ENCODE results near the gene ABHD14A.

- TF ChIP-seq CTCF (IDR thresholded peaks at IDR 0.05): no peak
- no peak for TF ChIP-seq POLR2A (IDR thresholded peaks at IDR 0.05)
Measured at GRCh38 chr3:52006017-52006819, 31.4 kb downstream of the ABHD14A start.
